Measurements from ENCODE around the gene ECI1. TPM values are rescaled to one million over a fixed set of nuclear protein-coding genes. Genes with fewer than 3 reads are reported as not detected.
"Not testable (repeated sequence)": the region's sequence is repeated elsewhere in the genome, so short reads cannot be mapped to it uniquely, and the experiment has no call there.

The ECI1 gene
- total RNA-seq, 4 donors from 2014 or later = 104 to 208 (median 169) TPM

DNA sequence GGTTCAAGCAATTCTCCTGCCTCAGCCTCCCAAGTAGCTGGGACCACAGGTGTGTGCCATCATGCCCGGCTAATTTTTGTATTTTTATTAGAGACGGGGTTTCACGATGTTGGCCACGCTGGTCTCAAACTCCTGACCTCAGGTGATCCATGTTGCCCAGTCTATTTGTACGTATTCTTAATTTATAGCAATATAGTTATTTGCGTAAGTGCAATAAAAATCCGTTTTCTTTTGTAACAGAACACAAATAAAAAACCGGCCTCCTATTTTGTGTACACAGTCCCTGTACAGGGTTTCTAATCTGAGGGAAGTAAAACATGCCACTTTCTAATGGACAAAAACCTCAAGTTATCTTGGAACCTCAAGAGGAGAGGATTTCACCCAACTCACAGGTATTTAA is 8.9 kb upstream of the ECI1 start:
- peaks cover 62 to 79% of the 10 kb centered on the region in 2 donors for H3K36me3 ChIP-seq
- WGBS, 2 donors = 97 to 98% methylated on average over 8 of the region's 8 CpGs
- TF ChIP-seq, protein P1, sequence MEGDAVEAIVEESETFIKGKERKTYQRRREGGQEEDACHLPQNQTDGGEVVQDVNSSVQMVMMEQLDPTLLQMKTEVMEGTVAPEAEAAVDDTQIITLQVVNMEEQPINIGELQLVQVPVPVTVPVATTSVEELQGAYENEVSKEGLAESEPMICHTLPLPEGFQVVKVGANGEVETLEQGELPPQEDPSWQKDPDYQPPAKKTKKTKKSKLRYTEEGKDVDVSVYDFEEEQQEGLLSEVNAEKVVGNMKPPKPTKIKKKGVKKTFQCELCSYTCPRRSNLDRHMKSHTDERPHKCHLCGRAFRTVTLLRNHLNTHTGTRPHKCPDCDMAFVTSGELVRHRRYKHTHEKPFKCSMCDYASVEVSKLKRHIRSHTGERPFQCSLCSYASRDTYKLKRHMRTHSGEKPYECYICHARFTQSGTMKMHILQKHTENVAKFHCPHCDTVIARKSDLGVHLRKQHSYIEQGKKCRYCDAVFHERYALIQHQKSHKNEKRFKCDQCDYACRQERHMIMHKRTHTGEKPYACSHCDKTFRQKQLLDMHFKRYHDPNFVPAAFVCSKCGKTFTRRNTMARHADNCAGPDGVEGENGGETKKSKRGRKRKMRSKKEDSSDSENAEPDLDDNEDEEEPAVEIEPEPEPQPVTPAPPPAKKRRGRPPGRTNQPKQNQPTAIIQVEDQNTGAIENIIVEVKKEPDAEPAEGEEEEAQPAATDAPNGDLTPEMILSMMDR (IDR thresholded peaks at IDR 0.05) = no peak
- no peak for TF ChIP-seq POLR2A (IDR thresholded peaks at IDR 0.05)

DNA sequence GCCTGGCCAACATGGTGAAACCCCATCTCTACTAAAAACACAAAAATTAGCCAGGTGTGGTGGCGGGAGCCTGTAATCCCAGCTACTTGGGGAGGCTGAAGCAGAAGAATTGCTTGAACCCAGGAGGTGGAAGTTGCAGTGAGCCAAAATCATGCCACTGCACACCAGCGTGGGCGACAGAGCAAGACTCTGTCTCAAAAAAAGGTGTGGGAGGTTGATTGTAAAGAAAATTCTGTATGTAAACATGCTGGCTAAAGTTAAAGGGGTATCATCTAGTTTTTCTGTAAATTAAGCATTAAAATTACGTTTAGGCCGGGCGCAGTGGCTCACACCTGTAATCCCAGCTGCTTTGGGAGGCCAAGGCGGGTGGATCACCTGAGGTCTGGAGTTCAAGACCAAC is 7.1 kb upstream of the ECI1 start:
- H3K27me3 ChIP-seq; intact Hi-C loops (cut with DNase I); H3K4me1 ChIP-seq; H3K27ac ChIP-seq; DNase-seq; H3K4me3 ChIP-seq (replicated peaks in 1 of 3); H3K9me3 ChIP-seq: not testable (repeated sequence)
- peaks cover 78 to 88% of the 10 kb centered on the region in 2 donors for H3K36me3 ChIP-seq
- 98% methylated on average over 7 of the region's 7 CpGs for WGBS, 2 donors

More for the DNA sequence above, 8.9 kb upstream of the ECI1 start:
- DNase-seq = no peak
- H3K27ac ChIP-seq = no peak overlapping the region
- no peaks in the 10 kb centered on the region for H3K27me3 ChIP-seq
- intact Hi-C loops (cut with DNase I) = loop anchor here (5.0 to 10.0 kb wide), 2 partner anchors 63 to 165 kb away; partner anchors contain the start of genes CASKIN1 and CCNF
- H3K4me3 ChIP-seq (replicated peaks in 1 of 3) = no peak overlapping the region
- H3K4me1 ChIP-seq = no peaks in the 10 kb centered on the region
- no peaks in the 10 kb centered on the region for H3K9me3 ChIP-seq

DNA sequence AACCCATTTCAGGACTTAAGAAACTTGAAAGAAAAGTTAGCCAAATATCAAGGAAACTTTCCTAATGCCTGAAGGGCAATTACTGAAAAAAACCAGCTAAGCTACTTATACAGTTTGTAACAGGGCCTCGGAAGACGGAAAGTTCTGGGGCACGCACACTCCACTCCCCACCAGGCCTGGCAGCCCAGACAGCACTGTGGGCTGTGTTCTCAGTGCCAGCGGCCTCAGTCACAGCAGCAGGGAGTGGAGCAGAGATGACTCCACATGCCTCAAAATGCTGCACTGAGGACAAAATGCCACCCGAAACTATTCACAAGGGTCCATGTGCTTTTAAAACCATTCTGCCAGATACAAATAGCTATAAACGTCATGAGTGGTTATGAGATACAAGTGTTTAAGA is 6.3 kb upstream of the ECI1 start:
- Histone ChIP-seq H3K4me3 (replicated peaks in 1 of 3) (no peak overlapping the region), H3K36me3 (peaks cover 80 to 88% of the 10 kb centered on the region in 2 donors), H3K4me1 (peaks cover 0 to 6% of the 10 kb centered on the region in 2 donors), H3K27me3 (no peaks in the 10 kb centered on the region), H3K27ac (no peak overlapping the region), H3K9me3 (no peaks in the 10 kb centered on the region)
- no peak for TF ChIP-seq POLR2A (IDR thresholded peaks at IDR 0.05)
- TF ChIP-seq, protein P1 (IDR thresholded peaks at IDR 0.05) = no peak
- 95 to 99% methylated on average over 6 of the region's 6 CpGs for WGBS, 2 donors
- no peak for DNase-seq
- intact Hi-C loops (cut with DNase I) = no loop called here

DNA sequence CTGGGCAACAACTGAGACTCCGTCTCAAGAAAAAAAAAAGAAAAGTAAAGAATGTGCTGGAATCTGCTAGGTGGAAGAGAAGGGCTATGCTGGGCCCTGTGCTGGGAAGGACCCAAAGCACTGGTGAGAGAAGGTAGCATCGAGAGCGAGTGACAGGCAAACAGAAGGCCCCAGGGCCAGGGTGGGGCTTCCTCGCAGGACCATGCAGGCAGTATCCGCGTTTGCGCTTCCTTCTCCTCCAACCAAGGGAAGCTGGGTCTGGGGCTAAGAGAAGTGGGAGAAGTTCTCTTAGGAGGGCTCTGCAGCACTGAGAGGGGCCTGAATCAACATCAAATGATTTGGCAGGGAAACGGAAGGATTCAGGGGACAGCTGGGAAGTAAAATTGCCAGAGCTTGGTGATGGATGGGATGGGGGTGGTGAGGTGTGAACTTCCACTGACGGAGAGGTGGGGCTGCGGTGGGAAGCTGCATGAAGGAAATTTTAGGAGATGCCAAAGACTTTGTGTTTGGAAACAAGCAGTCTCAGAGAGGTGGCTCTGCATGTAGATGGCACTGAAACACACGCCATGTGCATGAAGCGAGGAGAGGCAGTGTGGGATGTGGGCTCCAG is 5.2 kb upstream of the ECI1 start:
- Histone ChIP-seq H3K9me3 (no peaks in the 10 kb centered on the region), H3K4me1 (peaks cover 3 to 17% of the 10 kb centered on the region in 2 donors), H3K36me3 (peaks cover 69 to 79% of the 10 kb centered on the region in 2 donors), H3K27ac (no peak overlapping the region), H3K27me3 (no peaks in the 10 kb centered on the region), H3K4me3 (replicated peaks in 1 of 3) (no peak overlapping the region)
- intact Hi-C loops (cut with DNase I) = no loop called here
- TF ChIP-seq, protein P1 (IDR thresholded peaks at IDR 0.05) = no peak
- TF ChIP-seq POLR2A (IDR thresholded peaks at IDR 0.05) = no peak
- no peak for DNase-seq
- WGBS, 2 donors = 90 to 91% methylated on average over 12 of the region's 12 CpGs

GRCh38 chr16:2253293-2253692 is 1.9 kb upstream of the ECI1 start:
- intact Hi-C loops (cut with DNase I) = no loop called here
- H3K4me1 ChIP-seq = peaks cover 10 to 33% of the 10 kb centered on the region in 2 donors
- no peak overlapping the region for H3K4me3 ChIP-seq (replicated peaks in 1 of 3)
- peak; percentile 66 to 69 for DNase-seq
- no peaks in the 10 kb centered on the region for H3K9me3 ChIP-seq
- H3K27ac ChIP-seq = no peak overlapping the region
- WGBS, 2 donors = 56 to 70% methylated on average over 8 to 9 of the region's 11 CpGs
- H3K36me3 ChIP-seq = peaks cover 46 to 54% of the 10 kb centered on the region in 2 donors
- H3K27me3 ChIP-seq = no peaks in the 10 kb centered on the region
- TF ChIP-seq, protein P1 (IDR thresholded peaks at IDR 0.05) = no peak
- no peak for TF ChIP-seq POLR2A (IDR thresholded peaks at IDR 0.05)
